ENCODE data around the gene NBPF1. TPM values are rescaled to one million over a fixed set of nuclear protein-coding genes. Genes with fewer than 3 reads are reported as not detected.
"Not testable (repeated sequence)": the region's sequence is repeated elsewhere in the genome, so short reads cannot be mapped to it uniquely, and the experiment has no call there.

Gene NBPF1
- total and polyA plus RNA-seq, 9 of the 15 experiments (the other 6 are each of a cell fraction or from before 2014, with no cell fraction given) = 5.2 to 42.6 (median 24.1) TPM

DNA sequence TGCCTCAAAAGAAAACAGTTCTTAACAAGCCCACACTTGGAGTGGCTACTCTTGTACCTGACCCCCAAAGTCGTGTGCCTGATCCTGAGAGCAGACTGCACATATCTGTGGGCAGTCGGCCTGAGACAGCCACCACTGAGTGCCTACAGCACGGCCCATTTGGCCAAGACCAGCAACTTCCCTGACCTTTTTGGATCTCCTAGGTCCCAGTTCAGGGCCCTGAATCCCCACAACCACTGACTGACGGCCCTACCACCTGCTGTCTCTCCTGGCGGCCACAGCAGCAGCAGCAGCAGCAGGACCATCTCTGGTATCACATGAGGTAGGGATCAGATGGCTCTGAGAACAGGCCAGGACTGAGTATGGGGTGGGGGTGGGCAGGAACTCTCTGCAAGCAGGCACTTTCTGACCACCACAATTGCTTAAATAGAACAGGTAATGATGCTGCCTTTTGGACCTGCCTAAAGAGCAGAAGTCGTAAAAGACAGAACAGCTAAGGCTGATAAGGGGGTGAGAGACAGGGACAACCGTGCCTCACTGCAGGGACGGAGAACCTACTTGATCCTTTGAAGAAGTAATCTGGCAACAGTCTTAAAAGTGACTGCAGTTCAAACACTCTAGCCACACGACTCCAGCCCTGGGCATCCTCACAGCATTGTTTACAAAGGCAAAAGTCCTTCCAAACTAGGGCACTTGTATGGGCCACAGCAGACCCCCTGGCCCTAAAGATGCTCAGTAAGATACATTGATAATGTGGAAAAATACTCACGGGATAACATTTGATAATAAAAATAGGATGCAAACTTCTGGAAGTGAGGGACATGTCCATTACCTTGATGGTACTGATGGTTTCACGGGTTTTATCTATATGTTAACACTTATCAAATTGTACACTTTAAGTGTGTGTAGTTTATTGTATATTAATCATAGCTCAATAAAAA lies 26.0 kb upstream of the NBPF1 start:
- Histone ChIP-seq H3K79me2 (ENCODE audit: control insufficient read depth, insufficient read depth, low read length) (peaks cover 88% of the 10 kb centered on the region), H3K4me1 (replicated peaks in 1 of 2; ENCODE audit: control insufficient read depth in 2 of 2, insufficient read depth in 2 of 2, low read length in 2 of 2) (peaks cover 19 to 30% of the 10 kb centered on the region in 2 experiments), H4K20me1 (replicated peaks; ENCODE audit: control insufficient read depth, insufficient read depth, low read length) (peaks cover 19% of the 10 kb centered on the region; the same call in 1 of the 2 replicates), H3K9ac (ENCODE audit: insufficient read depth in 1 of 2, low read depth in 2 of 2, low read length in 2 of 2) (peak overlapping the region in 1 of 2 experiments; percentile 53; a peak in 2 of 4 replicates), H3K36me3 (ENCODE audit: control insufficient read depth, insufficient read depth, low read length) (peaks cover 56% of the 10 kb centered on the region)
- FAIRE-seq; H3K4me2 ChIP-seq (ENCODE audit: insufficient read depth, low read length); H3K9me1 ChIP-seq (ENCODE audit: control insufficient read depth, insufficient read depth, low read length); H2AFZ ChIP-seq (ENCODE audit: low read depth, low read length); H3K27me3 ChIP-seq (ENCODE audit: control insufficient read depth in 2 of 2, insufficient read depth in 2 of 2, low read length in 2 of 2); H3K4me3 ChIP-seq; DNase-seq (ENCODE audit: extremely low read depth in 1 of 4, low spot score in 3 of 4); CTCF ChIA-PET (ENCODE audit: low intra/inter-chr PET ratio); intact Hi-C loops (cut with micrococcal nuclease); H3K27ac ChIP-seq (ENCODE audit: extremely low read depth, low read depth, low read length); H3K9me3 ChIP-seq (replicated peaks; ENCODE audit: control insufficient read depth, insufficient read depth, low read depth, low read length): not testable (repeated sequence)
- 46% methylated on average over 11 of the region's 11 CpGs for WGBS (ENCODE audit: insufficient coverage, low coverage, missing lambda C conversion rate)
- POLR2A ChIA-PET = interaction anchor here (1.0 to 3.0 kb wide), 4 partner anchors 12 to 266 kb away, joined by 3 to 8 read pairs (median 6); partner anchors contain the start of gene NBPF1
- TSS peak; percentile 0 for BruUV-seq (replicated peaks)
- in situ Hi-C loops (cut with MboI) = loop anchor here (5.0 kb wide), 2 partner anchors 72 to 108 kb away; no protein-coding TSS in a partner anchor
- peak; percentile 3 for ATAC-seq
- TF ChIP-seq SPI1 (IDR thresholded peaks at IDR 0.05; ENCODE audit: borderline replicate concordance, low read depth, low read length) (peak; percentile 30; the same call in 1 of the 2 replicates), RBBP5 (IDR thresholded peaks at IDR 0.05; ENCODE audit: borderline replicate concordance, insufficient read depth, low read length, poor library complexity, severe bottlenecking) (peak; percentile 44), TEAD1 (CRISPR knock-in tag; IDR thresholded peaks at IDR 0.05) (peak in 1 of 2 experiments; percentile 27; a peak in 1 of 4 replicates), RBFOX2 (IDR thresholded peaks at IDR 0.05; ENCODE audit: low read depth, low read length) (peak; percentile 24; the same call in 1 of the 2 replicates), GTF2E2 (tag; IDR thresholded peaks at IDR 0.05) (0 out of 2 replicates have a peak, but pooled peaks have one; percentile 40), CTBP1 (IDR thresholded peaks at IDR 0.05; ENCODE audit: borderline replicate concordance) (peak; percentile 18; the same call in 1 of the 2 replicates)
- TF ChIP-seq, protein P1, sequence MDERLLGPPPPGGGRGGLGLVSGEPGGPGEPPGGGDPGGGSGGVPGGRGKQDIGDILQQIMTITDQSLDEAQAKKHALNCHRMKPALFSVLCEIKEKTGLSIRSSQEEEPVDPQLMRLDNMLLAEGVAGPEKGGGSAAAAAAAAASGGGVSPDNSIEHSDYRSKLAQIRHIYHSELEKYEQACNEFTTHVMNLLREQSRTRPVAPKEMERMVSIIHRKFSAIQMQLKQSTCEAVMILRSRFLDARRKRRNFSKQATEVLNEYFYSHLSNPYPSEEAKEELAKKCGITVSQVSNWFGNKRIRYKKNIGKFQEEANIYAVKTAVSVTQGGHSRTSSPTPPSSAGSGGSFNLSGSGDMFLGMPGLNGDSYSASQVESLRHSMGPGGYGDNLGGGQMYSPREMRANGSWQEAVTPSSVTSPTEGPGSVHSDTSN (CRISPR knock-in tag; IDR thresholded peaks at IDR 0.05; ENCODE audit: low read depth) = peak; percentile 14; the same call in 1 of the 2 replicates
- TF ChIP-seq, protein P1 (tag; conservative IDR thresholded peaks at IDR 0.05; ENCODE audit: low read depth) = not testable (repeated sequence)
- TF ChIP-seq, protein P2, sequence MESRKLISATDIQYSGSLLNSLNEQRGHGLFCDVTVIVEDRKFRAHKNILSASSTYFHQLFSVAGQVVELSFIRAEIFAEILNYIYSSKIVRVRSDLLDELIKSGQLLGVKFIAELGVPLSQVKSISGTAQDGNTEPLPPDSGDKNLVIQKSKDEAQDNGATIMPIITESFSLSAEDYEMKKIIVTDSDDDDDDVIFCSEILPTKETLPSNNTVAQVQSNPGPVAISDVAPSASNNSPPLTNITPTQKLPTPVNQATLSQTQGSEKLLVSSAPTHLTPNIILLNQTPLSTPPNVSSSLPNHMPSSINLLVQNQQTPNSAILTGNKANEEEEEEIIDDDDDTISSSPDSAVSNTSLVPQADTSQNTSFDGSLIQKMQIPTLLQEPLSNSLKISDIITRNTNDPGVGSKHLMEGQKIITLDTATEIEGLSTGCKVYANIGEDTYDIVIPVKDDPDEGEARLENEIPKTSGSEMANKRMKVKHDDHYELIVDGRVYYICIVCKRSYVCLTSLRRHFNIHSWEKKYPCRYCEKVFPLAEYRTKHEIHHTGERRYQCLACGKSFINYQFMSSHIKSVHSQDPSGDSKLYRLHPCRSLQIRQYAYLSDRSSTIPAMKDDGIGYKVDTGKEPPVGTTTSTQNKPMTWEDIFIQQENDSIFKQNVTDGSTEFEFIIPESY (CRISPR knock-in tag; IDR thresholded peaks at IDR 0.05) = 0 out of 2 replicates have a peak, but pooled peaks have one; percentile 37
- TF ChIP-seq, protein P3, sequence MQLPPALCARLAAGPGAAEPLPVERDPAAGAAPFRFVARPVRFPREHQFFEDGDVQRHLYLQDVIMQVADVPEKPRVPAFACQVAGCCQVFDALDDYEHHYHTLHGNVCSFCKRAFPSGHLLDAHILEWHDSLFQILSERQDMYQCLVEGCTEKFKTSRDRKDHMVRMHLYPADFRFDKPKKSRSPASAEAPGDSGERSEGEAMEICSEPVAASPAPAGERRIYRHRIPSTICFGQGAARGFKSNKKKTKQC (CRISPR knock-in tag; IDR thresholded peaks at IDR 0.05) = 0 out of 2 replicates have a peak, but pooled peaks have one; percentile 39
- TF ChIP-seq, protein P4, sequence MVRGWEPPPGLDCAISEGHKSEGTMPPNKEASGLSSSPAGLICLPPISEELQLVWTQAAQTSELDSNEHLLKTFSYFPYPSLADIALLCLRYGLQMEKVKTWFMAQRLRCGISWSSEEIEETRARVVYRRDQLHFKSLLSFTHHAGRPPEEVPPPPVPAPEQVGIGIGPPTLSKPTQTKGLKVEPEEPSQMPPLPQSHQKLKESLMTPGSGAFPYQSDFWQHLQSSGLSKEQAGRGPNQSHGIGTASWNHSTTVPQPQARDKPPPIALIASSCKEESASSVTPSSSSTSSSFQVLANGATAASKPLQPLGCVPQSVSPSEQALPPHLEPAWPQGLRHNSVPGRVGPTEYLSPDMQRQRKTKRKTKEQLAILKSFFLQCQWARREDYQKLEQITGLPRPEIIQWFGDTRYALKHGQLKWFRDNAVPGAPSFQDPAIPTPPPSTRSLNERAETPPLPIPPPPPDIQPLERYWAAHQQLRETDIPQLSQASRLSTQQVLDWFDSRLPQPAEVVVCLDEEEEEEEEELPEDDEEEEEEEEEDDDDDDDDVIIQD (CRISPR knock-in tag; IDR thresholded peaks at IDR 0.05) = 0 out of 2 replicates have a peak, but pooled peaks have one; percentile 22
